HCT116 (cell line): ENCODE data around the gene SNED1. TPM values are rescaled to one million over a fixed set of nuclear protein-coding genes. Genes with fewer than 3 reads are reported as not detected.

ENCODE experiments used
- ATAC-seq: fragments of 200-7000 bp; cut with Tn5 transposase; 2 replicates; pipeline ENCODE4 v1.9.1; 2020; ENCODE audit warnings: mild to moderate bottlenecking, moderate library complexity
- BruUV-seq: library from RNA; stranded (reverse); fragments of 400-500 nt; replicated peaks from 2 replicates; lab custom pipeline; 2021; lab: Mats Ljungman, UMichigan
- CTCF ChIA-PET: fragments of 300-600 bp; sonication (Branson Sonifier 250); formaldehyde crosslinking; loops from one replicate; lab custom pipeline; 2021; ENCODE audit warnings: antibody characterized with exemption; lab: Charles Lee
- POLR2A ChIA-PET: fragments of 300-600, 350-600 bp; sonication (Branson Sonifier 250); formaldehyde crosslinking; loops from one replicate; lab custom pipeline; 2021; ENCODE audit warnings: antibody characterized with exemption; lab: Charles Lee
- RAD21 ChIA-PET, 2 experiments: fragments of 300-600 bp; sonication (Branson Sonifier 250); formaldehyde crosslinking; loops; one replicate each; lab custom pipeline; 2023; ENCODE audit warnings: low total read pairs in 2 of 2; ENCODE audit not compliant: uncharacterized antibody in 2 of 2, unreplicated experiment in 2 of 2, low non-redundant PET in 1 of 2; lab: Charles Lee
- DNase-seq: peaks from one replicate; pipeline ENCODE4 v3.0.0-alpha.2; 2010; ENCODE audit warnings: low read depth, low spot score
- H2AFZ ChIP-seq: fragments of 200-600 bp; shearing (Covaris generic), sonication (generic); 2 replicates; pipeline ENCODE4 v1.6.1; 2017; ENCODE audit warnings: low read depth, mixed run types, mixed read lengths, antibody characterized with exemption, low read length; ENCODE audit not compliant: poor library complexity, severe bottlenecking
- H3K27ac ChIP-seq: 2 replicates; pipeline ENCODE4 v1.5.1; 2012; ENCODE audit warnings: low read depth, low read length
- H3K27me3 ChIP-seq: fragments of 200-600 bp; sonication (generic); 2 replicates; pipeline ENCODE4 v1.6.1; 2016; ENCODE audit warnings: mixed run types, low read length, mixed read lengths; ENCODE audit not compliant: insufficient read depth
- H3K36me3 ChIP-seq, 2 experiments: fragments of 200-500 bp in 1 of 2; fragments of 200-600 bp in 1 of 2; sonication (Bioruptor generic) in 1 of 2; sonication (generic) in 1 of 2; 2 replicates each; pipeline versions ENCODE4 v1.5.1 to v1.6.1; 2014 to 2016; ENCODE audit warnings: low read length in 2 of 2, inconsistent platforms in 1 of 2, mixed read lengths in 1 of 2, mixed run types in 1 of 2; ENCODE audit not compliant: insufficient read depth in 2 of 2, control insufficient read depth in 1 of 2
- H3K4me1 ChIP-seq, 2 experiments: fragments of 200-600 bp in 1 of 2; sonication (generic) in 1 of 2; 2 replicates each; pipeline versions ENCODE4 v1.5.1 to v1.6.1; 2012 to 2017; ENCODE audit warnings: low read length in 2 of 2, inconsistent platforms in 1 of 2, mild to moderate bottlenecking in 1 of 2, mixed read lengths in 1 of 2, mixed run types in 1 of 2, moderate library complexity in 1 of 2; ENCODE audit not compliant: insufficient read depth in 2 of 2, control insufficient read depth in 1 of 2
- H3K4me2 ChIP-seq: fragments of 200-600 bp; sonication (generic); 2 replicates; pipeline ENCODE4 v1.6.1; 2017; ENCODE audit warnings: mixed run types, low read length, mixed read lengths
- H3K4me3 ChIP-seq, 2 experiments: fragments of 200-600 bp in 1 of 2; sonication (generic) in 1 of 2; replicated peaks in 1 of 2; 2 replicates each; pipeline ENCODE4 v1.5.1; 2011 to 2016; ENCODE audit warnings: low read length in 2 of 2, control low read depth in 1 of 2, low read depth in 1 of 2, mild to moderate bottlenecking in 1 of 2, mixed read lengths in 1 of 2, mixed run types in 1 of 2
- H3K79me2 ChIP-seq: fragments of 200-600 bp; sonication (generic); 2 replicates; pipeline ENCODE4 v1.6.1; 2017; ENCODE audit warnings: mild to moderate bottlenecking, mixed run types, low read length, moderate library complexity, mixed read lengths; ENCODE audit not compliant: insufficient read depth
- H3K9ac ChIP-seq: fragments of 200-600 bp; sonication (generic); 2 replicates; pipeline ENCODE4 v1.6.1; 2016; ENCODE audit warnings: low read length, mixed read lengths
- H3K9me2 ChIP-seq: fragments of 200-600 bp; sonication (generic), shearing (Covaris generic); 2 replicates; pipeline ENCODE4 v1.6.1; 2017; ENCODE audit warnings: mixed run types, mild to moderate bottlenecking, moderate library complexity; ENCODE audit not compliant: insufficient read depth
- H3K9me3 ChIP-seq, 2 experiments: fragments of 200-500 bp in 1 of 2; fragments of 200-600 bp in 1 of 2; sonication (Bioruptor generic) in 1 of 2; sonication (generic) in 1 of 2; 2 replicates each; pipeline ENCODE4 v1.6.1; 2014 to 2017; ENCODE audit warnings: low read length in 2 of 2, mixed read lengths in 2 of 2, inconsistent platforms in 1 of 2, low read depth in 1 of 2, mild to moderate bottlenecking in 1 of 2, mixed run types in 1 of 2, moderate library complexity in 1 of 2; ENCODE audit not compliant: control insufficient read depth in 1 of 2, insufficient read depth in 1 of 2
- H4K20me1 ChIP-seq: fragments of 200-600 bp; sonication (generic), shearing (Covaris generic); 2 replicates; pipeline ENCODE4 v1.6.1; 2017; ENCODE audit warnings: mixed run types, mild to moderate bottlenecking, moderate library complexity; ENCODE audit not compliant: insufficient read depth
- CBX3 ChIP-seq: IDR thresholded peaks from 2 replicates; pipeline ENCODE4 v1.6.1; 2012; ENCODE audit warnings: low read depth
- ELF1 ChIP-seq: IDR thresholded peaks from 2 replicates; pipeline ENCODE4 v1.6.1; 2012; ENCODE audit warnings: low read depth, borderline replicate concordance
- MAX ChIP-seq: IDR thresholded peaks from 2 replicates; pipeline ENCODE4 v1.6.1; 2012
- RAD21 ChIP-seq: IDR thresholded peaks from 2 replicates; pipeline ENCODE4 v1.6.1; 2012; ENCODE audit warnings: low read depth, mild to moderate bottlenecking
- YY1 ChIP-seq: IDR thresholded peaks from 2 replicates; pipeline ENCODE4 v1.6.1; 2011; ENCODE audit warnings: low read length, low read depth, moderate library complexity, mild to moderate bottlenecking; ENCODE audit not compliant: insufficient replicate concordance; ENCODE audit errors: extremely low read depth
- ZBTB33 ChIP-seq: IDR thresholded peaks from 2 replicates; pipeline ENCODE4 v1.6.1; 2011; ENCODE audit warnings: mild to moderate bottlenecking, low read length, moderate library complexity; ENCODE audit not compliant: insufficient replicate concordance; ENCODE audit errors: extremely low read depth
- ZFX ChIP-seq: fragments of 450-650 bp; IDR thresholded peaks from 2 replicates; pipeline ENCODE4 v1.6.1; 2017
- intact Hi-C: fragments of 100-400 bp; cut with micrococcal nuclease; formaldehyde crosslinking; loops from 2 replicates; pipeline ENCODE4 v1.10.0; 2022
- total RNA-seq: library from RNA; stranded (reverse); gene quantifications from one replicate; pipeline ENCODE4 v1.2.1, GENCODE V29; 2021; ENCODE audit not compliant: unreplicated experiment
- TF ChIP-seq, protein P1 (sequence below): IDR thresholded peaks from 2 replicates; pipeline ENCODE4 v1.6.1; 2012; ENCODE audit warnings: low read depth

Gene SNED1
- total RNA-seq, 1 experiment from 2014 or later, result 9.6 TPM

DNA sequence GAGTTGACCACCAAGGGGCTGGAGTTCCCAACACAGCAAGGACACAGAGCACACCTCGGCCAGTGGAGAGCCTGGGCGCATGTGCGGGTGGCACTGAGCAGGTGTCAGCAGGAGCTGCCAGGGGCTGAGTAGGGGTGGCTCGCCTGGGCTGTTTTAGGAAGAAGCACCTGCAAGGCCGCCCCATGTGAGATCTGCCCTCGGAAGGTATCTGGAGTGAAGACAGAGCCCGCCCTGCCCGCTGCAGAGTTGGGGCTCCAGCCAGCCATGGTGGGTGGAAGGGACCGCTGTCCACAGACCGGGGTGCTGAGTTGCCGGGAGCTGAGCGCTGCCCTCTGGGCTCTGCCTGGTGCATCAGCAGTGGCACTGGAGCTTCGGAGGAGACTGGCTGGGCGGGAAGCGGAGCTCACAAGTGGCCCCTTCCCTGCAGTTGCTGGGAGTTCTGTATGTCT is 68.5 kb downstream of the SNED1 start:
- ATAC-seq (no peak), DNase-seq (no peak)
- no peaks in the 10 kb centered on the region for H4K20me1 ChIP-seq
- no peaks in the 10 kb centered on the region for H3K36me3 ChIP-seq
- ChIA-PET POLR2A (no interaction called here), RAD21 (no interaction called here), CTCF (no interaction called here)
- no TSS peak for BruUV-seq
- H3K27me3 ChIP-seq, result no peaks in the 10 kb centered on the region
- TF ChIP-seq, protein P1, sequence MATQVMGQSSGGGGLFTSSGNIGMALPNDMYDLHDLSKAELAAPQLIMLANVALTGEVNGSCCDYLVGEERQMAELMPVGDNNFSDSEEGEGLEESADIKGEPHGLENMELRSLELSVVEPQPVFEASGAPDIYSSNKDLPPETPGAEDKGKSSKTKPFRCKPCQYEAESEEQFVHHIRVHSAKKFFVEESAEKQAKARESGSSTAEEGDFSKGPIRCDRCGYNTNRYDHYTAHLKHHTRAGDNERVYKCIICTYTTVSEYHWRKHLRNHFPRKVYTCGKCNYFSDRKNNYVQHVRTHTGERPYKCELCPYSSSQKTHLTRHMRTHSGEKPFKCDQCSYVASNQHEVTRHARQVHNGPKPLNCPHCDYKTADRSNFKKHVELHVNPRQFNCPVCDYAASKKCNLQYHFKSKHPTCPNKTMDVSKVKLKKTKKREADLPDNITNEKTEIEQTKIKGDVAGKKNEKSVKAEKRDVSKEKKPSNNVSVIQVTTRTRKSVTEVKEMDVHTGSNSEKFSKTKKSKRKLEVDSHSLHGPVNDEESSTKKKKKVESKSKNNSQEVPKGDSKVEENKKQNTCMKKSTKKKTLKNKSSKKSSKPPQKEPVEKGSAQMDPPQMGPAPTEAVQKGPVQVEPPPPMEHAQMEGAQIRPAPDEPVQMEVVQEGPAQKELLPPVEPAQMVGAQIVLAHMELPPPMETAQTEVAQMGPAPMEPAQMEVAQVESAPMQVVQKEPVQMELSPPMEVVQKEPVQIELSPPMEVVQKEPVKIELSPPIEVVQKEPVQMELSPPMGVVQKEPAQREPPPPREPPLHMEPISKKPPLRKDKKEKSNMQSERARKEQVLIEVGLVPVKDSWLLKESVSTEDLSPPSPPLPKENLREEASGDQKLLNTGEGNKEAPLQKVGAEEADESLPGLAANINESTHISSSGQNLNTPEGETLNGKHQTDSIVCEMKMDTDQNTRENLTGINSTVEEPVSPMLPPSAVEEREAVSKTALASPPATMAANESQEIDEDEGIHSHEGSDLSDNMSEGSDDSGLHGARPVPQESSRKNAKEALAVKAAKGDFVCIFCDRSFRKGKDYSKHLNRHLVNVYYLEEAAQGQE, result peak; percentile 66
- TF ChIP-seq ELF1, result no peak
- H3K9ac ChIP-seq, result no peak overlapping the region
- no peak overlapping the region for H3K4me2 ChIP-seq
- no peaks in the 10 kb centered on the region for H3K9me2 ChIP-seq
- H3K9me3 ChIP-seq, result no peaks in the 10 kb centered on the region
- intact Hi-C loops, result no loop called here
- no peak overlapping the region for H3K27ac ChIP-seq
- no peak overlapping the region for H3K4me3 ChIP-seq
- H2AFZ ChIP-seq, result no peak overlapping the region
- peaks cover 3 to 11% of the 10 kb centered on the region in 2 experiments; a peak in 3 of 4 replicates for H3K4me1 ChIP-seq
- no peaks in the 10 kb centered on the region for H3K79me2 ChIP-seq

- H3K36me3 ChIP-seq, result no peaks in the 10 kb centered on the region
- no peak for DNase-seq
- H2AFZ ChIP-seq, result no peak overlapping the region
- H3K27ac ChIP-seq, result no peak overlapping the region
- POLR2A ChIA-PET, result no interaction called here
- H4K20me1 ChIP-seq, result no peaks in the 10 kb centered on the region
- no peak overlapping the region for H3K4me2 ChIP-seq
- BruUV-seq, result no TSS peak
- H3K9me3 ChIP-seq, result no peaks in the 10 kb centered on the region
- CTCF ChIA-PET, result interaction anchor here (1.2 kb wide), 1 partner anchor 11 kb away, joined by 6 read pairs; no protein-coding TSS in a partner anchor
- ATAC-seq, result no peak
- H3K79me2 ChIP-seq, result no peaks in the 10 kb centered on the region
- H3K9me2 ChIP-seq, result no peaks in the 10 kb centered on the region
- TF ChIP-seq CBX3 (no peak), ZFX (no peak), RAD21 (no peak), MAX (no peak), ZBTB33 (no peak), YY1 (no peak)
- H3K4me3 ChIP-seq, result no peak overlapping the region
- H3K4me1 ChIP-seq, result peaks cover 3 to 11% of the 10 kb centered on the region in 2 experiments; a peak in 3 of 4 replicates
- RAD21 ChIA-PET, result no interaction called here
- intact Hi-C loops, result no loop called here
- no peak overlapping the region for H3K9ac ChIP-seq
- H3K27me3 ChIP-seq, result no peaks in the 10 kb centered on the region
Observed at GRCh38 chr2:241067501-241068135, 69.2 kb downstream of the SNED1 start.
